Measurements from ENCODE around the gene RUSF1.
A peak's percentile ranks its signal among the peaks of the same experiment; 100 is the strongest.
"Not testable (repeated sequence)": the region's sequence is repeated elsewhere in the genome, so short reads cannot be mapped to it uniquely, and the experiment has no call there.

RUSF1 gene

GRCh38 chr16:31513126-31513525 lies 4.9 kb upstream of the RUSF1 start:
- Histone ChIP-seq H3K4me3 (ENCODE audit: low read length) (no peak overlapping the region), H3K27ac (ENCODE audit: low read length) (no peak overlapping the region)

GRCh38 chr16:31508706-31509195 lies 560 bp upstream of the RUSF1 start:
- Histone ChIP-seq H3K4me1 (ENCODE audit: control insufficient read depth, low read depth, low read length) (peaks cover 13% of the 10 kb centered on the region), H3K27ac (ENCODE audit: low read length) (peak overlapping the region; percentile 71), H3K9ac (ENCODE audit: low read length) (peak overlapping the region; percentile 81), H3K36me3 (ENCODE audit: control insufficient read depth, low read depth, low read length) (peaks cover 3% of the 10 kb centered on the region), H3K9me3 (ENCODE audit: control insufficient read depth, low read depth, low read length) (no peaks in the 10 kb centered on the region), H3K4me3 (ENCODE audit: low read length) (peak overlapping the region; percentile 94), H3K27me3 (ENCODE audit: control insufficient read depth, insufficient read depth, low read length) (no peaks in the 10 kb centered on the region)

More at GRCh38 chr16:31513126-31513525, 4.9 kb upstream of the RUSF1 start:
- Histone ChIP-seq H3K36me3 (ENCODE audit: control insufficient read depth, low read depth, low read length) (no peaks in the 10 kb centered on the region), H3K4me1 (ENCODE audit: control insufficient read depth, low read depth, low read length) (peaks cover 9% of the 10 kb centered on the region), H3K27me3 (ENCODE audit: control insufficient read depth, insufficient read depth, low read length) (no peaks in the 10 kb centered on the region), H3K9ac (ENCODE audit: low read length) (no peak overlapping the region), H3K9me3 (ENCODE audit: control insufficient read depth, low read depth, low read length) (no peaks in the 10 kb centered on the region)

- Histone ChIP-seq H3K27ac (ENCODE audit: low read length) (peak overlapping the region; percentile 75), H3K4me1 (ENCODE audit: control insufficient read depth, low read depth, low read length) (peaks cover 13% of the 10 kb centered on the region), H3K9me3 (ENCODE audit: control insufficient read depth, low read depth, low read length) (no peaks in the 10 kb centered on the region)
Observed at GRCh38 chr16:31507617-31507928, 618 bp downstream of the RUSF1 start.

GRCh38 chr16:31505483-31505882 lies 2.7 kb downstream of the RUSF1 start:
- Histone ChIP-seq H3K9ac (ENCODE audit: low read length) (no peak overlapping the region), H3K27me3 (ENCODE audit: control insufficient read depth, insufficient read depth, low read length) (no peaks in the 10 kb centered on the region), H3K9me3 (ENCODE audit: control insufficient read depth, low read depth, low read length) (no peaks in the 10 kb centered on the region), H3K4me1 (ENCODE audit: control insufficient read depth, low read depth, low read length) (peaks cover 23% of the 10 kb centered on the region), H3K27ac (ENCODE audit: low read length) (no peak overlapping the region), H3K4me3 (ENCODE audit: low read length) (no peak overlapping the region), H3K36me3 (ENCODE audit: control insufficient read depth, low read depth, low read length) (peaks cover 3% of the 10 kb centered on the region)

More at GRCh38 chr16:31507617-31507928, 618 bp downstream of the RUSF1 start:
- Histone ChIP-seq H3K27me3 (ENCODE audit: control insufficient read depth, insufficient read depth, low read length) (no peaks in the 10 kb centered on the region), H3K9ac (ENCODE audit: low read length) (peak overlapping the region; percentile 81), H3K4me3 (ENCODE audit: low read length) (peak overlapping the region; percentile 94), H3K36me3 (ENCODE audit: control insufficient read depth, low read depth, low read length) (peaks cover 3% of the 10 kb centered on the region)

GRCh38 chr16:31504159-31504558 lies 4.0 kb downstream of the RUSF1 start:
- Histone ChIP-seq H3K27me3 (ENCODE audit: control insufficient read depth, insufficient read depth, low read length) (no peaks in the 10 kb centered on the region), H3K9ac (ENCODE audit: low read length) (no peak overlapping the region), H3K4me1 (ENCODE audit: control insufficient read depth, low read depth, low read length) (peaks cover 21% of the 10 kb centered on the region), H3K9me3 (ENCODE audit: control insufficient read depth, low read depth, low read length) (no peaks in the 10 kb centered on the region), H3K4me3 (ENCODE audit: low read length) (no peak overlapping the region), H3K27ac (ENCODE audit: low read length) (no peak overlapping the region), H3K36me3 (ENCODE audit: control insufficient read depth, low read depth, low read length) (peaks cover 3% of the 10 kb centered on the region)

- not testable (repeated sequence) for H3K27me3 ChIP-seq (ENCODE audit: control insufficient read depth, insufficient read depth, low read length); H3K27ac ChIP-seq (ENCODE audit: low read length); H3K9me3 ChIP-seq (ENCODE audit: control insufficient read depth, low read depth, low read length); H3K9ac ChIP-seq (ENCODE audit: low read length); H3K36me3 ChIP-seq (ENCODE audit: control insufficient read depth, low read depth, low read length); H3K4me3 ChIP-seq (ENCODE audit: low read length)
- peaks cover 18% of the 10 kb centered on the region for H3K4me1 ChIP-seq (ENCODE audit: control insufficient read depth, low read depth, low read length)
Observed at GRCh38 chr16:31503555-31503954, 4.6 kb downstream of the RUSF1 start.

- Histone ChIP-seq H3K27ac (ENCODE audit: low read length) (no peak overlapping the region), H3K27me3 (ENCODE audit: control insufficient read depth, insufficient read depth, low read length) (no peaks in the 10 kb centered on the region), H3K4me1 (ENCODE audit: control insufficient read depth, low read depth, low read length) (peaks cover 18% of the 10 kb centered on the region), H3K4me3 (ENCODE audit: low read length) (no peak overlapping the region), H3K9ac (ENCODE audit: low read length) (no peak overlapping the region), H3K9me3 (ENCODE audit: control insufficient read depth, low read depth, low read length) (no peaks in the 10 kb centered on the region), H3K36me3 (ENCODE audit: control insufficient read depth, low read depth, low read length) (peaks cover 3% of the 10 kb centered on the region)
Observed at GRCh38 chr16:31502981-31503380, 5.2 kb downstream of the RUSF1 start.

- no peaks in the 10 kb centered on the region for H3K27me3 ChIP-seq (ENCODE audit: control insufficient read depth, insufficient read depth, low read length)
- no peak overlapping the region for H3K9ac ChIP-seq (ENCODE audit: low read length)
- H3K4me1 ChIP-seq (ENCODE audit: control insufficient read depth, low read depth, low read length), result peaks cover 12% of the 10 kb centered on the region
- H3K27ac ChIP-seq (ENCODE audit: low read length), result no peak overlapping the region
- H3K36me3 ChIP-seq (ENCODE audit: control insufficient read depth, low read depth, low read length), result peaks cover 3% of the 10 kb centered on the region
- no peaks in the 10 kb centered on the region for H3K9me3 ChIP-seq (ENCODE audit: control insufficient read depth, low read depth, low read length)
- H3K4me3 ChIP-seq (ENCODE audit: low read length), result peak overlapping the region; percentile 3
Observed at GRCh38 chr16:31501966-31502348, 6.2 kb downstream of the RUSF1 start.

GRCh38 chr16:31501226-31501965 lies 6.8 kb downstream of the RUSF1 start:
- Histone ChIP-seq H3K4me1 (ENCODE audit: control insufficient read depth, low read depth, low read length) (peaks cover 9% of the 10 kb centered on the region), H3K27ac (ENCODE audit: low read length) (no peak overlapping the region), H3K36me3 (ENCODE audit: control insufficient read depth, low read depth, low read length) (peaks cover 3% of the 10 kb centered on the region), H3K9ac (ENCODE audit: low read length) (no peak overlapping the region), H3K4me3 (ENCODE audit: low read length) (peak overlapping the region; percentile 3), H3K27me3 (ENCODE audit: control insufficient read depth, insufficient read depth, low read length) (no peaks in the 10 kb centered on the region), H3K9me3 (ENCODE audit: control insufficient read depth, low read depth, low read length) (no peaks in the 10 kb centered on the region)

GRCh38 chr16:31499928-31500327 lies 8.3 kb downstream of the RUSF1 start:
- no peaks in the 10 kb centered on the region for H3K27me3 ChIP-seq (ENCODE audit: control insufficient read depth, insufficient read depth, low read length)
- peaks cover 9% of the 10 kb centered on the region for H3K4me1 ChIP-seq (ENCODE audit: control insufficient read depth, low read depth, low read length)
- no peak overlapping the region for H3K27ac ChIP-seq (ENCODE audit: low read length)
- no peak overlapping the region for H3K4me3 ChIP-seq (ENCODE audit: low read length)
- no peaks in the 10 kb centered on the region for H3K36me3 ChIP-seq (ENCODE audit: control insufficient read depth, low read depth, low read length)
- H3K9me3 ChIP-seq (ENCODE audit: control insufficient read depth, low read depth, low read length), result no peaks in the 10 kb centered on the region
- H3K9ac ChIP-seq (ENCODE audit: low read length), result no peak overlapping the region

- H3K9me3 ChIP-seq (ENCODE audit: control insufficient read depth, low read depth, low read length), result no peaks in the 10 kb centered on the region
- peaks cover 9% of the 10 kb centered on the region for H3K4me1 ChIP-seq (ENCODE audit: control insufficient read depth, low read depth, low read length)
- no peaks in the 10 kb centered on the region for H3K27me3 ChIP-seq (ENCODE audit: control insufficient read depth, insufficient read depth, low read length)
- no peak overlapping the region for H3K27ac ChIP-seq (ENCODE audit: low read length)
- H3K36me3 ChIP-seq (ENCODE audit: control insufficient read depth, low read depth, low read length), result peaks cover 4% of the 10 kb centered on the region
- no peak overlapping the region for H3K4me3 ChIP-seq (ENCODE audit: low read length)
- no peak overlapping the region for H3K9ac ChIP-seq (ENCODE audit: low read length)
Observed at GRCh38 chr16:31498493-31498892, 9.7 kb downstream of the RUSF1 start.

GRCh38 chr16:31496670-31497069 lies 11.5 kb downstream of the RUSF1 start:
- H3K36me3 ChIP-seq (ENCODE audit: control insufficient read depth, low read depth, low read length), result peaks cover 16% of the 10 kb centered on the region
- no peak overlapping the region for H3K4me3 ChIP-seq (ENCODE audit: low read length)
- H3K9me3 ChIP-seq (ENCODE audit: control insufficient read depth, low read depth, low read length), result no peaks in the 10 kb centered on the region
- H3K27me3 ChIP-seq (ENCODE audit: control insufficient read depth, insufficient read depth, low read length), result no peaks in the 10 kb centered on the region
- no peak overlapping the region for H3K27ac ChIP-seq (ENCODE audit: low read length)
- H3K9ac ChIP-seq (ENCODE audit: low read length), result no peak overlapping the region
- peaks cover 4% of the 10 kb centered on the region for H3K4me1 ChIP-seq (ENCODE audit: control insufficient read depth, low read depth, low read length)
